Lung (tissue), 12 donors: Measurements from ENCODE around the gene SIRPB2. TPM values are rescaled to one million over a fixed set of nuclear protein-coding genes. Genes with fewer than 3 reads are reported as not detected.
A peak's percentile ranks its signal among the peaks of the same experiment; 100 is the strongest.

Source experiments
- ATAC-seq: fragments of 200-7000 bp; cut with Tn5 transposase; one replicate; pipeline ENCODE4 v1.9.1; 2020; ENCODE audit warnings: moderate number of reproducible peaks; ENCODE audit not compliant: insufficient read depth, low FRiP score
- DNase-seq, 3 donors: peaks; one replicate each; pipeline ENCODE4 v3.0.0-alpha.2; 2013 to 2017
- H3K27ac ChIP-seq, 2 donors: one replicate each; pipeline ENCODE4 v1.5.1; 2013; ENCODE audit warnings: mild to moderate bottlenecking in 2 of 2, moderate library complexity in 2 of 2, control low read depth in 1 of 2, inconsistent platforms in 1 of 2, low read depth in 1 of 2, low read length in 1 of 2
- H3K27me3 ChIP-seq, 3 donors: one replicate each; pipeline ENCODE4 v1.5.1; 2013; ENCODE audit warnings: low read length in 2 of 3; ENCODE audit not compliant: control insufficient read depth in 3 of 3, insufficient read depth in 3 of 3
- H3K36me3 ChIP-seq, 4 donors: one replicate each; pipeline ENCODE4 v1.5.1; 2013; ENCODE audit warnings: low read length in 4 of 4, mild to moderate bottlenecking in 1 of 4, moderate library complexity in 1 of 4; ENCODE audit not compliant: control insufficient read depth in 4 of 4, insufficient read depth in 4 of 4
- H3K4me1 ChIP-seq, 5 donors: one replicate each; pipeline ENCODE4 v1.5.1; 2013; ENCODE audit warnings: low read length in 5 of 5, mild to moderate bottlenecking in 2 of 5, moderate library complexity in 1 of 5; ENCODE audit not compliant: control insufficient read depth in 5 of 5, insufficient read depth in 5 of 5
- H3K4me3 ChIP-seq: one replicate; pipeline ENCODE4 v1.5.1; 2013; ENCODE audit warnings: mild to moderate bottlenecking, control low read depth, moderate library complexity
- H3K9ac ChIP-seq, 2 donors: one replicate each; pipeline ENCODE4 v1.5.1; 2013; ENCODE audit warnings: low read length in 2 of 2, control low read depth in 1 of 2; ENCODE audit not compliant: insufficient read depth in 1 of 2
- H3K9me3 ChIP-seq, 4 donors: one replicate each; pipeline ENCODE4 v1.5.1; 2013; ENCODE audit warnings: low read length in 3 of 4, mild to moderate bottlenecking in 1 of 4, moderate library complexity in 1 of 4; ENCODE audit not compliant: control insufficient read depth in 4 of 4, insufficient read depth in 3 of 4
- WGBS, 2 donors: extraction: QIAGEN DNeasy Blood & Tissue Kit; methylation state at CpG; one replicate each; pipeline ENCODE4 v1.1.7; 2013; 5-methylcytosine and 5-hydroxymethylcytosine counted together
- polyA plus RNA-seq, 2 donors: library from polyadenylated mRNA; stranded (reverse); fragments of 200-250 nt; gene quantifications; one replicate each; pipeline ENCODE4 v1.2.1, GENCODE V29; 2013
- total RNA-seq, 2 donors: library from RNA; depleted of rRNA in 1 of 2; stranded (reverse); fragments of >200 nt in 1 of 2; gene quantifications; one replicate each; pipeline ENCODE4 v1.2.1, GENCODE V29; 2014 to 2021
- TF ChIP-seq, protein P1 (sequence below): IDR thresholded peaks from 2 replicates; pipeline ENCODE4 v1.5.1; 2012; ENCODE audit warnings: mild to moderate bottlenecking; ENCODE audit errors: control extremely low read depth, extremely low read depth
- donor health status: control.
- donor health status: control.
- donor health status: Bipolar disorder and iron deficiency.
- donor health status: healthy.
- donor health status: DM: yes; HTN: yes; CAD: no.

The SIRPB2 gene
- total and polyA plus RNA-seq, 4 donors, result 3.9 to 30.9 (median 11.6) TPM

DNA sequence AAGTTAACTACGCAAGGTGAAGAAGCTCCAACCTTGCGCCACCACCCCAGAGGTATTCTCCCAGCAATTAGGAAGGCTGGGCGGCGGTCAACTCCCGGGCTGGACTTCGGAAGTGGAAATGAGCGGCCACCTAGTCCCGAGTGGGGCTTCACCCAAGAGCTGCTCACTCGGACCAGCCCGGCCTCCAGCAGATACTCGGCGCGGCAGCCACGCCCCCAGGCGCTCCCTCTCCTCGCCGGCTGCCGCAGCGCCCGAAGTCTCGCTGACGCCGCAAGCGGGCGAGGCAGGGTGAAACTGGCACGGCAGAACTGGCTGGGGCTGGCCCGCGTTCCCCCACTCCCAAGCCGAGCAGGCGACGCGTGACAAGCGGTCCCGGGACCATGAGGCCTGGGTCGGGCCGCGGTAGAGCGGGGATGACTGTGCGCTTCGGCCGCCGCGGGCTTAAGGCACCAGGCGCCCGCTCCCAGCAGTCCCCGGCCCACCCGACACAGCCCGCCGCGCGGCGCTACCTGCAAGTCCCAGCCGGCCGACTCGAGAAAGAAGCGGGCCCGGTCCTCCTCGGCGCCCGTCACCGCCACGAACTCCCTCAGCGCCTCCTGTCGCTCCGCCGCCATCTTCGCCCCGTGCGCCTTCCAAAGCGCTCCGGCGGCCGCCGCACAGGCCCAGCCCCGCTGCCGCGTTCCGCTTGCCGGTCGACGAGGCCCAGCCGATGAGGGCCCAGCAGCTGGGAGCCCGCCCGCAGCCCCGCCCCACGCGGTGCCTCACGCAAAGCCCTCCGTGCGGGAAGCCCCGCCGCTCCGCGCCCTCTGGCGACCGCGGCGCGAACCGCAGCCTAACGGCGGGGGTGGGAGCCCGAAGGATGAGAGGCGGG is 24.8 kb downstream of the SIRPB2 start, which contains the start of gene NSFL1C:
NSFL1C (minus strand) TSS at position 639 of the 871 bp plus-strand sequence; CDS start at position 614, 25 bp downstream.
- peak within 1 kb of the TSS; percentile 83 to 96 for H3K27ac ChIP-seq
- no peaks in the 10 kb centered on the region for H3K9me3 ChIP-seq
- H3K4me3 ChIP-seq, result peak within 1 kb of the TSS; percentile 100
- DNase-seq (peak; percentile 92 to 97 (median 97)), ATAC-seq (peak; percentile 95)
- peak within 1 kb of the TSS; percentile 16 to 74 for H3K9ac ChIP-seq
- peaks cover 11 to 21% (median 12%) of the 10 kb centered on the region in 4 donors for H3K36me3 ChIP-seq
- 1% methylated on average over 83 to 104 of the region's 104 CpGs for WGBS, 2 donors
- H3K4me1 ChIP-seq, result peaks cover 0 to 16% (median 10%) of the 10 kb centered on the region in 5 donors
- H3K27me3 ChIP-seq, result no peaks in the 10 kb centered on the region
- TF ChIP-seq, protein P1, sequence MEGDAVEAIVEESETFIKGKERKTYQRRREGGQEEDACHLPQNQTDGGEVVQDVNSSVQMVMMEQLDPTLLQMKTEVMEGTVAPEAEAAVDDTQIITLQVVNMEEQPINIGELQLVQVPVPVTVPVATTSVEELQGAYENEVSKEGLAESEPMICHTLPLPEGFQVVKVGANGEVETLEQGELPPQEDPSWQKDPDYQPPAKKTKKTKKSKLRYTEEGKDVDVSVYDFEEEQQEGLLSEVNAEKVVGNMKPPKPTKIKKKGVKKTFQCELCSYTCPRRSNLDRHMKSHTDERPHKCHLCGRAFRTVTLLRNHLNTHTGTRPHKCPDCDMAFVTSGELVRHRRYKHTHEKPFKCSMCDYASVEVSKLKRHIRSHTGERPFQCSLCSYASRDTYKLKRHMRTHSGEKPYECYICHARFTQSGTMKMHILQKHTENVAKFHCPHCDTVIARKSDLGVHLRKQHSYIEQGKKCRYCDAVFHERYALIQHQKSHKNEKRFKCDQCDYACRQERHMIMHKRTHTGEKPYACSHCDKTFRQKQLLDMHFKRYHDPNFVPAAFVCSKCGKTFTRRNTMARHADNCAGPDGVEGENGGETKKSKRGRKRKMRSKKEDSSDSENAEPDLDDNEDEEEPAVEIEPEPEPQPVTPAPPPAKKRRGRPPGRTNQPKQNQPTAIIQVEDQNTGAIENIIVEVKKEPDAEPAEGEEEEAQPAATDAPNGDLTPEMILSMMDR, result peak; percentile 75

DNA sequence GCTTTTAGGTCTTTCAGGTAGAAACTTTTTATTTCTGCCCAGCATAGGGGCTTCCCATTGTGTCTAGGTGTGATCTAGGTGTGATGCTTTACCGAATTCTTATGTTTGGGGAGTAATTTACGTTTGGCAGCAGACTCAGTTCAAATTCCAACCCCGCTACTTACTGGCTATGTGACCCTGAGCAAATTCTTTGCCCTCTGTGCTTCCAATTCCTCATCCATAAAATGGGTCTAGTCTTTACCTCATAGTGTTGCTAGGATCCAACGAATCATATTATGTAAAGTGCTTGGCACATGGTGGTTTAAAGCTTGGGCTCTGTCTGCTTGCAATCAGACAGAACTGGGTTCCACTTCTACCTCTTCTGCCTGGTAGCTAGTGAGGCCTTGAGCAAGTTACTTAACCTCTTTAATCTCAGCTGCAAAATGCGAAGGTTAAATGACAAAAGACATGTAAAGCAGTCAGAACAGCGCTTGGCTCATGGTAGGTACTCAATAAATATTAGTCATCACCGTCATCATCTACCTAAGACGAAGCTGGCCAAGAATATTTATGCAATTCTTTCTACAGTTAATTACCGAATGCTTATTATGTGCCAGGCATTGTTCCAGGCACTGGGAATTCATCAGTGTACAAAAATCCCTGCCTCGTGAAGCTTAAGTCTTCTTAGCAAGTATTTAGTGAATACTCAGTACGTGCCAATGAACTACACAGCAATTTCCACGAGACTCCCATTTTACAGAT is 25.6 kb downstream of the SIRPB2 start:
- H3K4me1 ChIP-seq, result peaks cover 0 to 16% (median 10%) of the 10 kb centered on the region in 5 donors
- TF ChIP-seq, protein P1, result no peak
- ATAC-seq (no peak), DNase-seq (no peak)
- H3K27ac ChIP-seq, result peak overlapping the region; percentile 83 to 96
- peaks cover 13 to 23% (median 15%) of the 10 kb centered on the region in 4 donors for H3K36me3 ChIP-seq
- WGBS, 2 donors, result 38 to 49% methylated on average over 12 of the region's 12 CpGs
- peak overlapping the region; percentile 100 for H3K4me3 ChIP-seq
- H3K9me3 ChIP-seq, result no peaks in the 10 kb centered on the region
- peak overlapping the region; percentile 54 to 74 for H3K9ac ChIP-seq
- no peaks in the 10 kb centered on the region for H3K27me3 ChIP-seq

DNA sequence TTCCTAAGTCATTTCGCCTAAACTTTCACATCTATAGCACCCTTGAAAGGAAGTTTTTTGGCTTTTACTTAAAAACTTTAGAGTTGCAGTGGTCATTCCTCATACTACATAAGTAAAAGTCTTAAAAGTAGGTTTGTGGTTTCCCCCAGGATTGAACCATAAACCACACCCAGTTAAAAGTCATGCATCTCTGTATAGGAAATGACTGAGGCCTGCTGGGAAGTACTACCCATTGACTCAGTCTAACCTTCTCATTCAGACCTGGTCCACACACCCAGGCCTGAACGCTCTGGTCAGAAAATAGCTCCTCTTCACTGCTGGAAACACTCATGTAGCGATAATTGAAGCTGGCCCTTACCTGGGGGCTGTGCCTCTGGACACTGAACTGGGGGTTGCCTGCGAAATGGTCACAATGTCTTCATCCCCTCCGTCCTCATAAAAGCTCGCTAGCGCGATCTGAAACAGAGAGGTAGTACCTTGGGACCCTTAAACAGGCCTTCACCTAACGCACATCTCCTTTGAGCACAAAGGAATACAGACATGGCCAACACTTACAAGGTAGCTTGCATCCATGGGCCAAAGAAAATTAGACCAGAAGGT is 27.1 kb downstream of the SIRPB2 start:
- Histone ChIP-seq H3K4me1 (peaks cover 0 to 14% (median 10%) of the 10 kb centered on the region in 5 donors), H3K9me3 (no peaks in the 10 kb centered on the region), H3K27me3 (no peaks in the 10 kb centered on the region), H3K27ac (no peak overlapping the region), H3K36me3 (peaks cover 20 to 37% (median 22%) of the 10 kb centered on the region in 4 donors), H3K9ac (no peak overlapping the region), H3K4me3 (no peak overlapping the region)
- ATAC-seq (no peak), DNase-seq (no peak)
- WGBS, 2 donors, result 95 to 97% methylated on average over 9 of the region's 9 CpGs
- TF ChIP-seq, protein P1, result no peak
